ENCODE data around the gene RIMS1. TPM values are rescaled to one million over a fixed set of nuclear protein-coding genes. Genes with fewer than 3 reads are reported as not detected.

RIMS1 gene
- total and polyA plus RNA-seq, 2 donors (not counting 1 experiment from before 2014, with no cell fraction given), result not detected

- ChIA-PET POLR2A (no interaction called here), CTCF (no interaction called here)
- H3K4me2 ChIP-seq (replicated peaks; ENCODE audit: low read depth, low read length, poor library complexity, severe bottlenecking), result no peak overlapping the region
- Mint-ChIP-seq H3K4me1 (no peaks in the 10 kb centered on the region), H3K9me3 (ENCODE audit: insufficient read depth) (no peaks in the 10 kb centered on the region), H3K27ac (no peak overlapping the region), H3K27me3 (peaks cover 13% of the 10 kb centered on the region), H3K4me3 (no peak overlapping the region)
- H3K79me2 ChIP-seq (ENCODE audit: control insufficient read depth, insufficient read depth, low read length), result no peaks in the 10 kb centered on the region
- no peaks in the 10 kb centered on the region for H4K20me1 ChIP-seq (ENCODE audit: control insufficient read depth, insufficient read depth, low read length, poor library complexity, severe bottlenecking)
- H3K9ac ChIP-seq (ENCODE audit: low read length), result no peak overlapping the region
- no peak for TF ChIP-seq EZH2 (IDR thresholded peaks at IDR 0.05; ENCODE audit: borderline replicate concordance, insufficient read depth, low read depth, low read length, poor library complexity, severe bottlenecking)
- TF ChIP-seq CTCF (IDR thresholded peaks at IDR 0.05), result no peak
- H3K4me1 ChIP-seq (ENCODE audit: control insufficient read depth in 2 of 2, insufficient read depth in 2 of 2, low read length in 2 of 2), result no peaks in the 10 kb centered on the region
- no peak overlapping the region for H2AFZ ChIP-seq (ENCODE audit: insufficient read depth, low read depth, low read length, poor library complexity, severe bottlenecking)
- no peak overlapping the region for H3K4me3 ChIP-seq (ENCODE audit: control extremely low read depth in 1 of 5, extremely low read depth in 1 of 5, insufficient read depth in 1 of 5, low read depth in 2 of 5, low read length in 4 of 5)
- WGBS (ENCODE audit: insufficient coverage), result no CpG with 5 or more reads among the region's 1 CpG
- ATAC-seq (ENCODE audit: low read depth), result no peak
- H3K9me3 ChIP-seq (ENCODE audit: control extremely low read depth in 1 of 3, control insufficient read depth in 2 of 3, insufficient read depth in 1 of 3, low read length in 2 of 3), result no peaks in the 10 kb centered on the region
- no peaks in the 10 kb centered on the region for H3K36me3 ChIP-seq (replicated peaks in 1 of 2; ENCODE audit: control extremely low read depth in 1 of 2, control insufficient read depth in 1 of 2, extremely low read depth in 1 of 2, insufficient read depth in 2 of 2, low read length in 1 of 2)
- no peaks in the 10 kb centered on the region for H3K27me3 ChIP-seq (replicated peaks in 1 of 4; ENCODE audit: control extremely low read depth in 1 of 4, control insufficient read depth in 3 of 4, insufficient read depth in 4 of 4, low read length in 3 of 4)
- intact Hi-C loops (cut with micrococcal nuclease), result no loop called here
- no peak for DNase-seq
- no peak overlapping the region for H3K27ac ChIP-seq (ENCODE audit: low read length in 2 of 2)
Observed at GRCh38 chr6:72271531-72271930, 385.2 kb downstream of the RIMS1 start.

- no peak overlapping the region for H3K4me2 ChIP-seq (replicated peaks; ENCODE audit: low read depth, low read length, poor library complexity, severe bottlenecking)
- POLR2A ChIA-PET, result no interaction called here
Observed at GRCh38 chr6:72272958-72273357, 386.6 kb downstream of the RIMS1 start.

More at GRCh38 chr6:72272958-72273357, 386.6 kb downstream of the RIMS1 start:
- H3K4me1 ChIP-seq (ENCODE audit: control insufficient read depth in 2 of 2, insufficient read depth in 2 of 2, low read length in 2 of 2), result no peaks in the 10 kb centered on the region
- DNase-seq (no peak), ATAC-seq (ENCODE audit: low read depth) (no peak)
- no peak overlapping the region for H3K9ac ChIP-seq (ENCODE audit: low read length)
- intact Hi-C loops (cut with micrococcal nuclease), result no loop called here
- no peak overlapping the region for H3K4me3 ChIP-seq (ENCODE audit: control extremely low read depth in 1 of 5, extremely low read depth in 1 of 5, insufficient read depth in 1 of 5, low read depth in 2 of 5, low read length in 4 of 5)
- no peaks in the 10 kb centered on the region for H3K9me3 ChIP-seq (ENCODE audit: control extremely low read depth in 1 of 3, control insufficient read depth in 2 of 3, insufficient read depth in 1 of 3, low read length in 2 of 3)
- no peaks in the 10 kb centered on the region for H3K9me3 Mint-ChIP-seq (ENCODE audit: insufficient read depth)
- no peak overlapping the region for H3K27ac ChIP-seq (ENCODE audit: low read length in 2 of 2)
- WGBS (ENCODE audit: insufficient coverage), result no CpG with 5 or more reads among the region's 1 CpG
- no peak overlapping the region for H3K27ac Mint-ChIP-seq
- H3K4me3 Mint-ChIP-seq, result no peak overlapping the region
- no peak overlapping the region for H2AFZ ChIP-seq (ENCODE audit: insufficient read depth, low read depth, low read length, poor library complexity, severe bottlenecking)
- CTCF ChIA-PET, result no interaction called here
- H3K36me3 ChIP-seq (replicated peaks in 1 of 2; ENCODE audit: control extremely low read depth in 1 of 2, control insufficient read depth in 1 of 2, extremely low read depth in 1 of 2, insufficient read depth in 2 of 2, low read length in 1 of 2), result no peaks in the 10 kb centered on the region
- no peaks in the 10 kb centered on the region for H4K20me1 ChIP-seq (ENCODE audit: control insufficient read depth, insufficient read depth, low read length, poor library complexity, severe bottlenecking)
- no peaks in the 10 kb centered on the region for H3K4me1 Mint-ChIP-seq
- no peaks in the 10 kb centered on the region for H3K27me3 ChIP-seq (replicated peaks in 1 of 4; ENCODE audit: control extremely low read depth in 1 of 4, control insufficient read depth in 3 of 4, insufficient read depth in 4 of 4, low read length in 3 of 4)
- no peaks in the 10 kb centered on the region for H3K79me2 ChIP-seq (ENCODE audit: control insufficient read depth, insufficient read depth, low read length)
- H3K27me3 Mint-ChIP-seq, result peaks cover 13% of the 10 kb centered on the region
- TF ChIP-seq CTCF (IDR thresholded peaks at IDR 0.05) (no peak), EZH2 (IDR thresholded peaks at IDR 0.05; ENCODE audit: borderline replicate concordance, insufficient read depth, low read depth, low read length, poor library complexity, severe bottlenecking) (no peak)

Data from B cell (primary cell).